Duodenal mucosa (tissue), 2 donors: ENCODE results near the gene GLS.

Source experiments
- H3K27ac ChIP-seq: one replicate; pipeline ENCODE4 v1.7.0; 2013; ENCODE audit warnings: low read depth, low read length
- H3K27me3 ChIP-seq, 2 donors: one replicate each; pipeline ENCODE4 v1.7.0; 2013; ENCODE audit warnings: low read length in 2 of 2, control low read depth in 1 of 2; ENCODE audit not compliant: insufficient read depth in 2 of 2, control insufficient read depth in 1 of 2
- H3K36me3 ChIP-seq, 2 donors: one replicate each; pipeline ENCODE4 v1.7.0; 2013; ENCODE audit warnings: low read length in 2 of 2, control low read depth in 1 of 2; ENCODE audit not compliant: insufficient read depth in 2 of 2, control insufficient read depth in 1 of 2
- H3K4me1 ChIP-seq, 2 donors: one replicate each; pipeline ENCODE4 v1.7.0; 2013; ENCODE audit warnings: low read length in 2 of 2, control low read depth in 1 of 2; ENCODE audit not compliant: insufficient read depth in 2 of 2, control insufficient read depth in 1 of 2
- H3K4me3 ChIP-seq, 2 donors: one replicate each; pipeline ENCODE4 v1.7.0; 2013; ENCODE audit warnings: low read length in 2 of 2, low read depth in 1 of 2
- H3K9ac ChIP-seq, 2 donors: one replicate each; pipeline ENCODE4 v1.7.0; 2013; ENCODE audit warnings: low read length in 2 of 2, low read depth in 1 of 2
- H3K9me3 ChIP-seq, 2 donors: one replicate each; pipeline ENCODE4 v1.7.0; 2013; ENCODE audit warnings: low read length in 2 of 2, control low read depth in 1 of 2; ENCODE audit not compliant: control insufficient read depth in 1 of 2

Gene GLS

GRCh38 chr2:191014653-191015020 is 134.0 kb downstream of the GLS start:
- peak overlapping the region; percentile 91 to 99 for H3K4me3 ChIP-seq
- H3K27ac ChIP-seq = peak overlapping the region; percentile 86
- peaks cover 23 to 26% of the 10 kb centered on the region in 2 donors for H3K4me1 ChIP-seq
- H3K9ac ChIP-seq = peak overlapping the region; percentile 58 to 74
- no peaks in the 10 kb centered on the region for H3K27me3 ChIP-seq
- H3K9me3 ChIP-seq = no peaks in the 10 kb centered on the region
- peaks cover 10 to 13% of the 10 kb centered on the region in 2 donors for H3K36me3 ChIP-seq
